H1 (cell line): ENCODE data around the gene WWP2. TPM values are rescaled to one million over a fixed set of nuclear protein-coding genes. Genes with fewer than 3 reads are reported as not detected.

Source experiments
- CTCF ChIA-PET: fragments of 300-600 bp; sonication (Branson Sonifier 250); formaldehyde crosslinking; loops from one replicate; lab custom pipeline; 2021; ENCODE audit not compliant: partially characterized antibody; lab: Charles Lee
- POLR2A ChIA-PET: fragments of 300-600 bp; sonication (Branson Sonifier 250); formaldehyde crosslinking; loops from one replicate; lab custom pipeline; 2021; ENCODE audit warnings: inconsistent platforms; ENCODE audit not compliant: partially characterized antibody; lab: Charles Lee
- DNase-seq, 2 experiments: peaks; one replicate each; pipeline versions ENCODE4 v3.0.0 to v3.0.0-alpha.2; 2010 to 2022; ENCODE audit warnings: low spot score in 2 of 2, low read depth in 1 of 2, mixed read lengths in 1 of 2
- FAIRE-seq: peaks from 2 replicates; lab custom pipeline; 2011; peaks lifted over from hg19 to GRCh38; lab: Jason Lieb, UNC
- H2AFZ ChIP-seq: 2 replicates; pipeline ENCODE4 v1.8.1; 2012; ENCODE audit warnings: low read length, inconsistent platforms
- H2AK5ac ChIP-seq: 2 replicates; pipeline ENCODE4 v1.6.1; 2013; ENCODE audit warnings: low read depth, low read length
- H2BK120ac ChIP-seq: replicated peaks from 2 replicates; pipeline ENCODE3; 2013; ENCODE audit warnings: low read depth, low read length, inconsistent platforms
- H2BK12ac ChIP-seq: 2 replicates; pipeline ENCODE4 v1.6.1; 2013; ENCODE audit warnings: low read depth, low read length
- H2BK15ac ChIP-seq: 2 replicates; pipeline ENCODE4 v1.6.1; 2013; ENCODE audit warnings: low read length
- H2BK20ac ChIP-seq: 2 replicates; pipeline ENCODE4 v1.6.1; 2013; ENCODE audit warnings: low read length
- H2BK5ac ChIP-seq: 2 replicates; pipeline ENCODE4 v1.6.1; 2013; ENCODE audit warnings: low read depth, low read length
- H3K14ac ChIP-seq: 2 replicates; pipeline ENCODE4 v1.6.1; 2013; ENCODE audit warnings: inconsistent platforms; ENCODE audit not compliant: insufficient read length
- H3K18ac ChIP-seq: 2 replicates; pipeline ENCODE4 v1.6.1; 2013; ENCODE audit warnings: low read length; ENCODE audit errors: extremely low read depth
- H3K23ac ChIP-seq: 2 replicates; pipeline ENCODE4 v1.6.1; 2013; ENCODE audit warnings: inconsistent platforms; ENCODE audit not compliant: insufficient read length
- H3K23me2 ChIP-seq: 2 replicates; pipeline ENCODE4 v1.6.1; 2013; ENCODE audit warnings: low read depth, low read length
- H3K27ac ChIP-seq: 2 replicates; pipeline ENCODE4 v1.6.1; 2011; ENCODE audit warnings: low read depth, low read length, inconsistent platforms
- H3K27me3 ChIP-seq, 4 experiments: replicated peaks in 1 of 4; 1 replicate in 1 of 4; 2 replicates in 3 of 4; pipeline versions ENCODE4 v1.6.1 to v1.8.1; 2011 to 2013; ENCODE audit warnings: low read length in 3 of 4, mild to moderate bottlenecking in 3 of 4, inconsistent platforms in 2 of 4, mixed read lengths in 2 of 4, moderate library complexity in 1 of 4; ENCODE audit not compliant: control insufficient read depth in 3 of 4, insufficient read depth in 3 of 4; ENCODE audit errors: extremely low read depth in 1 of 4
- H3K36me3 ChIP-seq, 4 experiments: 2 replicates each; pipeline versions ENCODE4 v1.6.1 to v1.8.1; 2011 to 2013; ENCODE audit warnings: mild to moderate bottlenecking in 4 of 4, low read length in 3 of 4, moderate library complexity in 2 of 4, control low read depth in 1 of 4, inconsistent platforms in 1 of 4; ENCODE audit not compliant: insufficient read depth in 4 of 4, control insufficient read depth in 2 of 4
- H3K4ac ChIP-seq: replicated peaks from 2 replicates; pipeline ENCODE3; 2013; ENCODE audit warnings: low read length, low read depth, mixed read lengths, inconsistent platforms; ENCODE audit not compliant: insufficient read length
- H3K4me1 ChIP-seq, 4 experiments: replicated peaks in 1 of 4; 1 replicate in 1 of 4; 2 replicates in 3 of 4; pipeline versions ENCODE4 v1.6.1 to v1.8.1; 2011 to 2013; ENCODE audit warnings: low read length in 3 of 4, inconsistent platforms in 2 of 4, mixed read lengths in 1 of 4; ENCODE audit not compliant: insufficient read depth in 4 of 4, control insufficient read depth in 3 of 4
- H3K4me2 ChIP-seq, 2 experiments: 2 replicates each; pipeline versions ENCODE4 v1.6.1 to v1.8.1; 2011 to 2013; ENCODE audit warnings: low read depth in 2 of 2, low read length in 2 of 2, control low read depth in 1 of 2, inconsistent platforms in 1 of 2, mild to moderate bottlenecking in 1 of 2; ENCODE audit not compliant: insufficient read depth in 1 of 2
- H3K4me3 ChIP-seq, 4 experiments: fragments of 200-600, 300-600 bp in 1 of 4; sonication (generic), shearing (Covaris generic), sonication (Bioruptor Twin) in 1 of 4; 2 replicates each; pipeline versions ENCODE4 v1.5.1 to v1.8.1; 2011 to 2016; ENCODE audit warnings: low read length in 4 of 4, low read depth in 3 of 4, control low read depth in 2 of 4, inconsistent platforms in 2 of 4, mild to moderate bottlenecking in 2 of 4, mixed read lengths in 1 of 4, moderate library complexity in 1 of 4; ENCODE audit not compliant: insufficient read depth in 2 of 4; ENCODE audit errors: extremely low read depth in 1 of 4
- H3K56ac ChIP-seq: replicated peaks from 2 replicates; pipeline ENCODE3; 2013; ENCODE audit warnings: low read depth, mild to moderate bottlenecking, mixed read lengths, low read length, inconsistent platforms; ENCODE audit not compliant: insufficient read length
- H3K79me1 ChIP-seq: 2 replicates; pipeline ENCODE4 v1.6.1; 2013; ENCODE audit warnings: low read depth, low read length, control low read depth
- H3K79me2 ChIP-seq, 2 experiments: 2 replicates each; pipeline versions ENCODE4 v1.6.1 to v1.8.1; 2012 to 2013; ENCODE audit warnings: low read length in 2 of 2, mild to moderate bottlenecking in 2 of 2, inconsistent platforms in 1 of 2; ENCODE audit not compliant: insufficient read depth in 2 of 2, control insufficient read depth in 1 of 2
- H3K9ac ChIP-seq, 4 experiments: replicated peaks in 1 of 4; 1 replicate in 1 of 4; 2 replicates in 3 of 4; pipeline versions ENCODE4 v1.6.1 to v1.8.1; 2011 to 2013; ENCODE audit warnings: low read depth in 3 of 4, low read length in 3 of 4, control low read depth in 2 of 4, mild to moderate bottlenecking in 2 of 4, moderate library complexity in 2 of 4, inconsistent platforms in 1 of 4; ENCODE audit errors: extremely low read depth in 1 of 4
- H3K9me3 ChIP-seq, 2 experiments: 2 replicates each; pipeline versions ENCODE4 v1.6.1 to v1.8.1; 2012 to 2013; ENCODE audit warnings: mild to moderate bottlenecking in 2 of 2, moderate library complexity in 2 of 2, control low read depth in 1 of 2, inconsistent platforms in 1 of 2, low read depth in 1 of 2, low read length in 1 of 2, mixed read lengths in 1 of 2; ENCODE audit not compliant: insufficient read depth in 2 of 2
- H4K20me1 ChIP-seq, 2 experiments: replicated peaks in 1 of 2; 2 replicates each; pipeline versions ENCODE3 to v1.8.1; 2011 to 2013; ENCODE audit warnings: inconsistent platforms in 2 of 2, low read length in 2 of 2, mild to moderate bottlenecking in 1 of 2; ENCODE audit not compliant: insufficient read depth in 2 of 2, control insufficient read depth in 1 of 2
- H4K5ac ChIP-seq: 2 replicates; pipeline ENCODE4 v1.6.1; 2013; ENCODE audit warnings: low read length, low read depth, mixed read lengths, inconsistent platforms; ENCODE audit not compliant: insufficient read length
- H4K8ac ChIP-seq: 2 replicates; pipeline ENCODE4 v1.8.0; 2013; ENCODE audit warnings: mild to moderate bottlenecking, moderate library complexity, low read length, inconsistent platforms; ENCODE audit not compliant: insufficient read depth; ENCODE audit errors: extremely low read depth
- H4K91ac ChIP-seq: replicated peaks from 2 replicates; pipeline ENCODE3; 2013; ENCODE audit warnings: low read length, mixed read lengths, inconsistent platforms; ENCODE audit not compliant: insufficient read length
- ATF3 ChIP-seq: IDR thresholded peaks from 2 replicates; pipeline ENCODE4 v1.6.1; 2011; ENCODE audit warnings: low read depth, mild to moderate bottlenecking, low read length; ENCODE audit not compliant: insufficient read depth
- BACH1 ChIP-seq: IDR thresholded peaks from 2 replicates; pipeline ENCODE4 v1.6.1; 2012; ENCODE audit warnings: low read length, improper control_type of control experiment
- CHD1 ChIP-seq: IDR thresholded peaks from 2 replicates; pipeline ENCODE4 v1.6.1; 2012; ENCODE audit warnings: low read depth, low read length, improper control_type of control experiment
- EP300 ChIP-seq, 2 experiments: IDR thresholded peaks; 1 replicate in 1 of 2; 2 replicates in 1 of 2; pipeline ENCODE4 v1.6.1; 2011 to 2012; ENCODE audit warnings: low read depth in 2 of 2, low read length in 2 of 2, mild to moderate bottlenecking in 2 of 2, borderline replicate concordance in 1 of 2, inconsistent platforms in 1 of 2, moderate library complexity in 1 of 2
- GABPA ChIP-seq: IDR thresholded peaks from 2 replicates; pipeline ENCODE4 v1.6.1; 2011; ENCODE audit warnings: mild to moderate bottlenecking, low read length, moderate library complexity, borderline replicate concordance; ENCODE audit not compliant: insufficient read depth
- GTF2F1 ChIP-seq: IDR thresholded peaks from 2 replicates; pipeline ENCODE4 v1.6.1; 2012; ENCODE audit warnings: low read depth, low read length, improper control_type of control experiment, borderline replicate concordance
- JUND ChIP-seq: IDR thresholded peaks from 2 replicates; pipeline ENCODE4 v1.6.1; 2011; ENCODE audit warnings: mild to moderate bottlenecking, improper control_type of control experiment, low read length
- SP2 ChIP-seq: IDR thresholded peaks from 2 replicates; pipeline ENCODE4 v1.6.1; 2012; ENCODE audit warnings: mild to moderate bottlenecking, low read length, inconsistent platforms
- SP4 ChIP-seq: IDR thresholded peaks from 2 replicates; pipeline ENCODE4 v1.6.1; 2012; ENCODE audit warnings: low read length, inconsistent platforms
- SRF ChIP-seq: IDR thresholded peaks from 2 replicates; pipeline ENCODE4 v1.6.1; 2011; ENCODE audit warnings: mild to moderate bottlenecking, low read depth, low read length, moderate library complexity
- WGBS, 2 experiments: shearing (Covaris generic) in 1 of 2; methylation state at CpG; one replicate each; pipeline versions ENCODE4 v1.1.6 to v1.1.7; 2013 to 2015; ENCODE audit warnings: low lambda C conversion rate in 2 of 2, mixed read lengths in 2 of 2, inconsistent platforms in 1 of 2, low coverage in 1 of 2, missing lambda C conversion rate in 1 of 2; ENCODE audit not compliant: insufficient replicate concordance in 2 of 2, insufficient coverage in 1 of 2, insufficient read length in 1 of 2; ENCODE audit errors: extremely low coverage in 1 of 2, missing lambda C conversion rate in 1 of 2; 5-methylcytosine and 5-hydroxymethylcytosine counted together
- polyA plus RNA-seq, 7 experiments: library from polyadenylated mRNA; depleted of rRNA in 3 of 7; stranded (reverse) in 5 of 7; unstranded in 2 of 7; fragments of >200 nt in 5 of 7; fragments of 200-250 nt in 2 of 7; gene quantifications; 1 replicate in 5 of 7; 2 replicates in 1 of 7; 4 replicates in 1 of 7; pipeline versions ENCODE4 v1.2.1 to v1.2.3, GENCODE V29; 2011 to 2013; ENCODE audit warnings: missing spikeins in 2 of 7, mixed read lengths in 2 of 7
- total RNA-seq: library from RNA; stranded (reverse); fragmentation: NEBNext Ultra II Directional; extraction: Animal tissue kit (Norgen Biotek cat#: 25700); gene quantifications from 2 replicates; pipeline ENCODE4 v1.2.1, GENCODE V29; 2021

WWP2 gene
- total and polyA plus RNA-seq, 2 of the 8 experiments (the other 6 are each of a cell fraction or from before 2014, with no cell fraction given), result 14.1 to 42.2 TPM

DNA sequence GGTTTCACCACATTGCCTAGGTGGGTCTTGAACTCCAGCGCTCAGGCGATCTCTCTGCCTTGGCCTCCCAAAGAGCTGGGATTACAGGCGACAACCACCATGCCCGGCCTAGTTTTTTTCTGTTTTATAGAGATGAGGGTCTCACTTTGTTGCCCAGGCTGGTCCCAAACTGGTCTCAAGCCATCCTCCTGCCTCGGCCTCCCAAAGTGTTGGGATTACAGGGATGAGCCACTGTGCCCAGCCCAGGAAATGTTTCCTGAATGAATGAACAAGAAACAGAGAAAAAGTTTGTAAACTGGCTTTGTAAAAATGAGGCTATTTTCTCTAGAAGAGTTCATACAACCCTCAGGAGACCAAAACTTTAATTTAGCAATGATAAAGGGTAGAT, 68.0 kb downstream of the WWP2 start:
- TF ChIP-seq CHD1 (no peak), GTF2F1 (no peak), EP300 (IDR thresholded peaks at IDR 0.05; ENCODE audit: borderline replicate concordance in 1 of 2, low read depth in 2 of 2, low read length in 2 of 2) (no peak), SRF (no peak), GABPA (no peak), BACH1 (no peak), ATF3 (no peak), JUND (no peak), SP4 (no peak), SP2 (no peak)
- TF ChIP-seq, all 59 proteins: peak for 0
- 86% methylated on average over 5 of the region's 5 CpGs; no CpG with 5 or more reads in 1 of the 2 experiments for WGBS, 2 experiments
- no peaks in the 10 kb centered on the region for H3K79me1 ChIP-seq

More for the DNA sequence above, 68.0 kb downstream of the WWP2 start:
- Histone ChIP-seq H3K23me2 (no peaks in the 10 kb centered on the region), H3K9me3 (no peaks in the 10 kb centered on the region), H3K9ac (no peak overlapping the region), H3K4me3 (no peak overlapping the region), H3K4ac (no peak overlapping the region), H3K79me2 (no peaks in the 10 kb centered on the region), H2AK5ac (no peak overlapping the region), H3K18ac (no peak overlapping the region), H3K14ac (no peak overlapping the region), H3K27me3 (no peaks in the 10 kb centered on the region), H3K56ac (no peak overlapping the region), H3K36me3 (no peaks in the 10 kb centered on the region; a peak in 1 of 8 replicates), H3K4me2 (no peak overlapping the region), H2BK15ac (no peak overlapping the region), H4K5ac (no peak overlapping the region), H3K27ac (no peak overlapping the region), H4K20me1 (peaks cover 0 to 5% of the 10 kb centered on the region in 2 experiments), H3K4me1 (peaks cover 1 to 9% (median 6%) of the 10 kb centered on the region in 4 experiments; a peak in 4 of 7 replicates), H3K23ac (no peak overlapping the region), H4K91ac (no peak overlapping the region), H2AFZ (no peak overlapping the region), H2BK12ac (no peak overlapping the region), H2BK5ac (no peak overlapping the region), H2BK20ac (no peak overlapping the region), H2BK120ac (no peak overlapping the region), H4K8ac (no peak overlapping the region)
- ChIA-PET CTCF (interaction anchor here (0.7 kb wide), 2 partner anchors 14 to 33 kb away, joined by 3 read pairs; no protein-coding TSS in a partner anchor), POLR2A (interaction anchor here (0.7 kb wide), 1 partner anchor 75 kb away, joined by 4 read pairs; the partner anchor contains the start of gene NOB1)
- FAIRE-seq (no peak), DNase-seq (no peak)
